NT2/D1 (cell line): Measurements from ENCODE around the gene CNPY1.

ENCODE experiments used
- SUZ12 ChIP-seq: IDR thresholded peaks from 2 replicates; pipeline ENCODE4 v1.6.1; 2011; ENCODE audit not compliant: insufficient read length, insufficient read depth; ENCODE audit errors: extremely low read depth
- ZNF274 ChIP-seq: IDR thresholded peaks from 2 replicates; pipeline ENCODE4 v1.6.1; 2011; ENCODE audit warnings: mild to moderate bottlenecking, low read depth, low read length

GRCh38 chr7:155526225-155526624 is 20.1 kb downstream of the CNPY1 start:
- TF ChIP-seq ZNF274, result no peak
- TF ChIP-seq SUZ12, result no peak
